ENCODE data around the gene STRN3.
"Not testable (repeated sequence)": the region's sequence is repeated elsewhere in the genome, so short reads cannot be mapped to it uniquely, and the experiment has no call there.

Gene STRN3

GRCh38 chr14:30966415-30967363 lies 59.5 kb downstream of the STRN3 start:
- DNase-seq (ENCODE audit: low read depth): peak; percentile 56
- H3K4me3 ChIP-seq (ENCODE audit: low read depth, low read length): no peak overlapping the region
- no peak for TF ChIP-seq CTCF (IDR thresholded peaks at IDR 0.05; ENCODE audit: low read depth, low read length)
- no peak for TF ChIP-seq MAX (IDR thresholded peaks at IDR 0.05; ENCODE audit: low read depth, low read length)

DNA sequence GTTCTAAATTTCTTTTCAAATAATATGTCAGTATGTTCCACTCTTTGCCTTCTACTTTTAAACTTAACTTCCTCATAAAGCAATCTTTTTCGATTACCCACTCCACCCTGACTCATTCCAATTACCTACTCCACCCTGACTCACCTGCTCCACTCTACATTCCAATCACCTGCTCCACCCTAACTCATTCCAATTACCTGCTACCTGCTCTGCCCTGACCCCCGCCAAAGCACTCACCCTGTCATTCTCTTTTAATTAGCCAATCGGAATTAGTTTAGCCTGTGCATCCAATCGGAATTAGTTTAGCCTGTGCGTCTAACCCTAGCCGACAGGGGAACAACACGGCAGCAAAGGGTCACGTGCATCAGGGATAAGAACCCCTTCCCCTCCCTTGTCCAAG lies 60.3 kb downstream of the STRN3 start:
- not testable (repeated sequence) for H3K4me3 ChIP-seq (ENCODE audit: low read depth, low read length); DNase-seq (ENCODE audit: low read depth)

DNA sequence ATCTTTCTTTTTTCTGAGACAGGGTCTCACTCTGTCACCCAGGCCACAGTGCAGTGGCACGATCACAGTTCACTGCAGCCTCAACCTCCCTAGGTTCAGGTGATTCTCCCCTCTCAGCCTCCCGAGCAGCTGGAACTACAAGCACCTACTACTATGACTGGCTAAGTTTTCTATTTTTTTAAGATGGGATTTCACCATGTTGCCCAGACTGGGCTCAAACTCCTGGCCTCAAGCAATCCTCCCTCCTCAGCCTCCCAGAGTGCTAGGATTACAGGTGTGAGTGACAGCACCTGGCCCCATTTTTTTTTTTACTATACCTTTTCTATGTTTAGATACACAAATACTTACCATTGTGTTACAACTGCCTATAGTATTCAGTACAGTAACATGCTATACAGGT lies 63.6 kb downstream of the STRN3 start:
- not testable (repeated sequence) for DNase-seq (ENCODE audit: low read depth); H3K4me3 ChIP-seq (ENCODE audit: low read depth, low read length)

- TF ChIP-seq POLR2A (IDR thresholded peaks at IDR 0.05; ENCODE audit: extremely low read depth, insufficient read length) (no peak), MAX (IDR thresholded peaks at IDR 0.05; ENCODE audit: low read depth, low read length) (no peak), CTCF (IDR thresholded peaks at IDR 0.05; ENCODE audit: low read depth, low read length) (no peak), MYC (IDR thresholded peaks at IDR 0.05; ENCODE audit: low read depth, low read length) (no peak)
- no peak overlapping the region for H3K4me3 ChIP-seq (ENCODE audit: low read depth, low read length)
- DNase-seq (ENCODE audit: low read depth): no peak
These were observed 64.8 kb downstream of the STRN3 start for GRCh38 chr14:30961330-30961729.

GRCh38 chr14:30960216-30960615 lies 66.0 kb downstream of the STRN3 start:
- no peak for TF ChIP-seq MYC (IDR thresholded peaks at IDR 0.05; ENCODE audit: low read depth, low read length)
- no peak for TF ChIP-seq CTCF (IDR thresholded peaks at IDR 0.05; ENCODE audit: low read depth, low read length)
- no peak for TF ChIP-seq POLR2A (IDR thresholded peaks at IDR 0.05; ENCODE audit: extremely low read depth, insufficient read length)
- TF ChIP-seq MAX (IDR thresholded peaks at IDR 0.05; ENCODE audit: low read depth, low read length): no peak
- no peak for DNase-seq (ENCODE audit: low read depth)

GRCh38 chr14:30958555-30959407 lies 67.4 kb downstream of the STRN3 start:
- TF ChIP-seq POLR2A (IDR thresholded peaks at IDR 0.05; ENCODE audit: extremely low read depth, insufficient read length) (no peak), CTCF (IDR thresholded peaks at IDR 0.05; ENCODE audit: low read depth, low read length) (no peak), MYC (IDR thresholded peaks at IDR 0.05; ENCODE audit: low read depth, low read length) (no peak), MAX (IDR thresholded peaks at IDR 0.05; ENCODE audit: low read depth, low read length) (no peak)
- DNase-seq (ENCODE audit: low read depth): no peak

More at GRCh38 chr14:30960216-30960615, 66.0 kb downstream of the STRN3 start:
- no peak overlapping the region for H3K4me3 ChIP-seq (ENCODE audit: low read depth, low read length)

More at GRCh38 chr14:30958555-30959407, 67.4 kb downstream of the STRN3 start:
- H3K4me3 ChIP-seq (ENCODE audit: low read depth, low read length): no peak overlapping the region
